K562 (cell line): ENCODE results near the gene NXNL2. TPM values are rescaled to one million over a fixed set of nuclear protein-coding genes. Genes with fewer than 3 reads are reported as not detected.

Experiments
- ATAC-seq: fragments of 200-7000 bp; cut with Tn5 transposase; 3 replicates; pipeline ENCODE4 v1.9.1; 2020; ENCODE audit warnings: moderate library complexity
- BruUV-seq: library from RNA; stranded (reverse); fragments of 400-500 nt; replicated peaks from 2 replicates; lab custom pipeline; 2021; lab: Mats Ljungman, UMichigan
- CTCF ChIA-PET: fragments of 300-600 bp; formaldehyde crosslinking; extraction: SDS; loops from one replicate; lab custom pipeline; 2021; ENCODE audit warnings: low intra/inter-chr PET ratio; lab: Yijun Ruan, JAX
- POLR2A ChIA-PET: fragments of 300-600, 350-650 bp; sonication (Branson Sonifier 250); formaldehyde crosslinking; extraction: SDS; loops from one replicate; lab custom pipeline; 2021; ENCODE audit warnings: antibody characterized with exemption, inconsistent platforms; lab: Yijun Ruan, JAX
- DNase-seq, 4 experiments: peaks; one replicate each; pipeline versions ENCODE4 v3.0.0 to v3.0.0-alpha.2; 2011 to 2018; ENCODE audit warnings: low spot score in 3 of 4, mixed read lengths in 3 of 4; ENCODE audit errors: extremely low read depth in 1 of 4
- FAIRE-seq: peaks from 2 replicates; lab custom pipeline; 2011; peaks lifted over from hg19 to GRCh38; lab: Jason Lieb, UNC
- H2AFZ ChIP-seq: 2 replicates; pipeline ENCODE4 v1.6.0; 2011; ENCODE audit warnings: low read depth, low read length, control low read depth, inconsistent platforms
- H3K27ac ChIP-seq: fragments of 200-600 bp; 3 replicates; pipeline ENCODE4 v1.8.0; 2011; ENCODE audit warnings: low read depth, mild to moderate bottlenecking, control low read depth, inconsistent platforms, low read length, moderate library complexity, mixed read lengths; ENCODE audit errors: extremely low read depth
- H3K27me3 ChIP-seq, 2 experiments: fragments of 300-600 bp in 1 of 2; 2 replicates in 1 of 2; 3 replicates in 1 of 2; pipeline versions ENCODE4 v1.6.0 to v1.8.0; 2011; ENCODE audit warnings: inconsistent platforms in 2 of 2, low read length in 2 of 2, mild to moderate bottlenecking in 1 of 2, mixed read lengths in 1 of 2, moderate library complexity in 1 of 2; ENCODE audit not compliant: control insufficient read depth in 2 of 2, insufficient read depth in 2 of 2
- H3K36me3 ChIP-seq: fragments of 300-600 bp; 3 replicates; pipeline ENCODE4 v1.8.0; 2011; ENCODE audit warnings: mild to moderate bottlenecking, low read length, inconsistent platforms; ENCODE audit not compliant: control insufficient read depth, insufficient read depth
- H3K4me1 ChIP-seq, 2 experiments: fragments of 200-600 bp in 1 of 2; replicated peaks in 1 of 2; 2 replicates in 1 of 2; 3 replicates in 1 of 2; pipeline versions ENCODE4 v1.5.1 to v1.8.0; 2011; ENCODE audit warnings: inconsistent platforms in 2 of 2, low read length in 2 of 2, mild to moderate bottlenecking in 1 of 2, mixed read lengths in 1 of 2, moderate library complexity in 1 of 2; ENCODE audit not compliant: control insufficient read depth in 2 of 2, insufficient read depth in 2 of 2
- H3K4me2 ChIP-seq: 2 replicates; pipeline ENCODE4 v1.6.1; 2011; ENCODE audit warnings: low read length, control low read depth, inconsistent platforms, mixed read lengths; ENCODE audit not compliant: insufficient read depth
- H3K4me3 ChIP-seq: fragments of 200-600 bp; sonication (generic), shearing (Covaris generic); 2 replicates; pipeline ENCODE4 v1.5.1; 2016; ENCODE audit warnings: control low read depth, inconsistent platforms
- H3K79me2 ChIP-seq: fragments of 200-600 bp; 3 replicates; pipeline ENCODE4 v1.8.0; 2011; ENCODE audit warnings: low read length, inconsistent platforms; ENCODE audit not compliant: control insufficient read depth, insufficient read depth
- H3K9ac ChIP-seq, 2 experiments: 2 replicates each; pipeline versions ENCODE4 v1.6.0 to v1.6.1; 2011; ENCODE audit warnings: low read depth in 2 of 2, low read length in 2 of 2, control low read depth in 1 of 2, inconsistent platforms in 1 of 2, mild to moderate bottlenecking in 1 of 2, mixed read lengths in 1 of 2; ENCODE audit not compliant: insufficient read depth in 1 of 2
- H3K9me1 ChIP-seq: one replicate; pipeline ENCODE4 v1.6.0; 2011; ENCODE audit warnings: inconsistent platforms, mild to moderate bottlenecking, low read length, moderate library complexity; ENCODE audit not compliant: control insufficient read depth, insufficient read depth
- H3K9me3 ChIP-seq: replicated peaks from 2 replicates; pipeline ENCODE4 v1.5.1; 2011; ENCODE audit warnings: low read depth, low read length, inconsistent platforms; ENCODE audit not compliant: control insufficient read depth, insufficient read depth
- H4K20me1 ChIP-seq: replicated peaks from 2 replicates; pipeline ENCODE4 v1.6.1; 2011; ENCODE audit warnings: low read length, inconsistent platforms, mixed read lengths; ENCODE audit not compliant: control insufficient read depth, insufficient read depth
- ETV1 ChIP-seq: fragments of 450-650 bp; conservative IDR thresholded peaks from 2 replicates; pipeline ENCODE4 v1.6.1; 2016; ENCODE audit warnings: missing genetic modification characterization, control low read depth, low read depth, missing compliant biosample characterization
- KDM5B ChIP-seq: fragments of 200-600 bp; sonication (generic); IDR thresholded peaks from 2 replicates; pipeline ENCODE4 v1.6.1; 2012; ENCODE audit warnings: low read depth, mild to moderate bottlenecking, moderate library complexity, low read length, control low read depth, inconsistent platforms; ENCODE audit not compliant: insufficient replicate concordance
- PTRF ChIP-seq: fragments of 450-650 bp; IDR thresholded peaks from 2 replicates; pipeline ENCODE4 v1.6.1; 2016; ENCODE audit warnings: mild to moderate bottlenecking, missing genetic modification characterization, missing compliant biosample characterization
- RAD21 ChIP-seq, 2 experiments: fragments of 250-450 bp in 1 of 2; fragments of 450-650 bp in 1 of 2; sonication (Bioruptor Pico) in 1 of 2; formaldehyde crosslinking in 1 of 2; IDR thresholded peaks in 1 of 2; conservative IDR thresholded peaks in 1 of 2; 2 replicates each; pipeline versions ENCODE4 v1.4.0 to v1.8.0; 2020 to 2022; ENCODE audit warnings: mild to moderate bottlenecking in 2 of 2, moderate library complexity in 1 of 2
- SMC3 ChIP-seq: conservative IDR thresholded peaks from 2 replicates; pipeline ENCODE4 v1.6.1; 2011; ENCODE audit warnings: low read depth, low read length, improper control_type of control experiment; ENCODE audit not compliant: insufficient read depth
- WGBS: fragments of 100-300 bp; shearing (Covaris generic); methylation state at CpG from one replicate; pipeline ENCODE4 v1.1.6; 2016; ENCODE audit warnings: low coverage, mixed read lengths; ENCODE audit not compliant: insufficient coverage; ENCODE audit errors: missing lambda C conversion rate; 5-methylcytosine and 5-hydroxymethylcytosine counted together
- in situ Hi-C: fragments of 300-500 bp; cut with MboI; formaldehyde crosslinking; loops from 4 replicates; pipeline ENCODE4 v1.15.0; 2018; ENCODE audit warnings: inconsistent platforms, mixed read lengths
- intact Hi-C: fragments of 100-400 bp; cut with micrococcal nuclease; formaldehyde crosslinking; loops from 2 replicates; pipeline ENCODE4 v1.14.2; 2022
- polyA plus RNA-seq, 8 experiments: library from polyadenylated mRNA; depleted of rRNA in 4 of 8; stranded (reverse) in 5 of 8; unstranded in 3 of 8; fragments of >200 nt; fragmentation: Nextera tagmentation in 2 of 8; fragmentation: Illumina TruSeq in 1 of 8; extraction: Ambion mirVana in 2 of 8; extraction: Trizol in 1 of 8; gene quantifications; 2 replicates each; pipeline versions ENCODE4 v1.2.1 to v1.2.3, GENCODE V29; 2011 to 2014; ENCODE audit warnings: inconsistent platforms in 1 of 8, missing spikeins in 1 of 8
- total RNA-seq, 7 experiments: library from RNA; depleted of rRNA in 6 of 7; stranded (reverse); fragments of >200 nt in 6 of 7; fragmentation: Illumina TruSeq in 2 of 7; extraction: Trizol in 2 of 7; gene quantifications; 2 replicates each; pipeline versions ENCODE4 v1.2.1 to v1.2.3, GENCODE V29; 2011 to 2021; ENCODE audit warnings: low replicate concordance in 1 of 7
- TF ChIP-seq, protein P1 (sequence below), 2 experiments: fragments of 450-650 bp; formaldehyde crosslinking in 1 of 2; IDR thresholded peaks; 2 replicates each; pipeline versions ENCODE4 v1.4.0 to v1.6.1; 2014 to 2020; ENCODE audit warnings: mild to moderate bottlenecking in 2 of 2, borderline replicate concordance in 1 of 2, low read depth in 1 of 2
- TF ChIP-seq, protein P2 (sequence below): fragments of 450-650 bp; formaldehyde crosslinking; IDR thresholded peaks from 2 replicates; pipeline ENCODE4 v1.4.0; 2020; ENCODE audit warnings: mild to moderate bottlenecking, moderate library complexity

NXNL2 gene
- total and polyA plus RNA-seq, 9 of the 15 experiments (the other 6 are each of a cell fraction or from before 2014, with no cell fraction given): 0.15 to 0.19 TPM; not detected in 7

GRCh38 chr9:88593537-88594185 is 58.7 kb downstream of the NXNL2 start:
- no peaks in the 10 kb centered on the region for H3K9me3 ChIP-seq
- H3K36me3 ChIP-seq: no peaks in the 10 kb centered on the region
- ChIA-PET POLR2A (no interaction called here), CTCF (interaction anchor here (0.6 to 2.9 kb wide), 2 partner anchors 407 to 643 kb away, joined by 3 to 13 read pairs; no protein-coding TSS in a partner anchor)
- no peak overlapping the region for H3K4me3 ChIP-seq
- no TSS peak for BruUV-seq
- no peaks in the 10 kb centered on the region for H3K9me1 ChIP-seq
- in situ Hi-C loops (loop anchor here (5.0 kb wide), 1 partner anchor 409 kb away; no protein-coding TSS in a partner anchor), intact Hi-C loops (loop anchor here (1.0 to 10.0 kb wide), 3 partner anchors 61 to 407 kb away; no protein-coding TSS in a partner anchor)
- H3K9ac ChIP-seq: no peak overlapping the region
- ATAC-seq (peak; percentile 72; the same call in 2 of the 3 replicates), DNase-seq (peak; percentile 35 to 54 (median 36)), FAIRE-seq (no peak)
- H3K4me1 ChIP-seq: no peaks in the 10 kb centered on the region; a peak in 1 of 5 replicates
- 3% methylated on average over 4 of the region's 4 CpGs for WGBS
- no peaks in the 10 kb centered on the region for H4K20me1 ChIP-seq
- H3K27ac ChIP-seq: no peak overlapping the region
- no peak overlapping the region for H3K4me2 ChIP-seq
- H3K27me3 ChIP-seq: peaks cover 0 to 7% of the 10 kb centered on the region in 2 experiments; a peak in 2 of 5 replicates
- no peaks in the 10 kb centered on the region for H3K79me2 ChIP-seq
- no peak overlapping the region for H2AFZ ChIP-seq
- TF ChIP-seq SMC3 (peak; percentile 44), KDM5B (no peak), RAD21 (CRISPR knock-in tag; conservative IDR thresholded peaks at IDR 0.05 in 1 of 2, IDR thresholded peaks at IDR 0.05 in 1 of 2) (peak; percentile 76 to 77), PTRF (no peak), ETV1 (tag) (no peak)
- TF ChIP-seq, protein P1, sequence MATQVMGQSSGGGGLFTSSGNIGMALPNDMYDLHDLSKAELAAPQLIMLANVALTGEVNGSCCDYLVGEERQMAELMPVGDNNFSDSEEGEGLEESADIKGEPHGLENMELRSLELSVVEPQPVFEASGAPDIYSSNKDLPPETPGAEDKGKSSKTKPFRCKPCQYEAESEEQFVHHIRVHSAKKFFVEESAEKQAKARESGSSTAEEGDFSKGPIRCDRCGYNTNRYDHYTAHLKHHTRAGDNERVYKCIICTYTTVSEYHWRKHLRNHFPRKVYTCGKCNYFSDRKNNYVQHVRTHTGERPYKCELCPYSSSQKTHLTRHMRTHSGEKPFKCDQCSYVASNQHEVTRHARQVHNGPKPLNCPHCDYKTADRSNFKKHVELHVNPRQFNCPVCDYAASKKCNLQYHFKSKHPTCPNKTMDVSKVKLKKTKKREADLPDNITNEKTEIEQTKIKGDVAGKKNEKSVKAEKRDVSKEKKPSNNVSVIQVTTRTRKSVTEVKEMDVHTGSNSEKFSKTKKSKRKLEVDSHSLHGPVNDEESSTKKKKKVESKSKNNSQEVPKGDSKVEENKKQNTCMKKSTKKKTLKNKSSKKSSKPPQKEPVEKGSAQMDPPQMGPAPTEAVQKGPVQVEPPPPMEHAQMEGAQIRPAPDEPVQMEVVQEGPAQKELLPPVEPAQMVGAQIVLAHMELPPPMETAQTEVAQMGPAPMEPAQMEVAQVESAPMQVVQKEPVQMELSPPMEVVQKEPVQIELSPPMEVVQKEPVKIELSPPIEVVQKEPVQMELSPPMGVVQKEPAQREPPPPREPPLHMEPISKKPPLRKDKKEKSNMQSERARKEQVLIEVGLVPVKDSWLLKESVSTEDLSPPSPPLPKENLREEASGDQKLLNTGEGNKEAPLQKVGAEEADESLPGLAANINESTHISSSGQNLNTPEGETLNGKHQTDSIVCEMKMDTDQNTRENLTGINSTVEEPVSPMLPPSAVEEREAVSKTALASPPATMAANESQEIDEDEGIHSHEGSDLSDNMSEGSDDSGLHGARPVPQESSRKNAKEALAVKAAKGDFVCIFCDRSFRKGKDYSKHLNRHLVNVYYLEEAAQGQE (IDR thresholded peaks at IDR 0.05; ENCODE audit: borderline replicate concordance): peak; percentile 74; the same call in 1 of the 2 replicates
- TF ChIP-seq, protein P1 (CRISPR knock-in tag; IDR thresholded peaks at IDR 0.05; ENCODE audit: low read depth): no peak
- TF ChIP-seq, protein P2, sequence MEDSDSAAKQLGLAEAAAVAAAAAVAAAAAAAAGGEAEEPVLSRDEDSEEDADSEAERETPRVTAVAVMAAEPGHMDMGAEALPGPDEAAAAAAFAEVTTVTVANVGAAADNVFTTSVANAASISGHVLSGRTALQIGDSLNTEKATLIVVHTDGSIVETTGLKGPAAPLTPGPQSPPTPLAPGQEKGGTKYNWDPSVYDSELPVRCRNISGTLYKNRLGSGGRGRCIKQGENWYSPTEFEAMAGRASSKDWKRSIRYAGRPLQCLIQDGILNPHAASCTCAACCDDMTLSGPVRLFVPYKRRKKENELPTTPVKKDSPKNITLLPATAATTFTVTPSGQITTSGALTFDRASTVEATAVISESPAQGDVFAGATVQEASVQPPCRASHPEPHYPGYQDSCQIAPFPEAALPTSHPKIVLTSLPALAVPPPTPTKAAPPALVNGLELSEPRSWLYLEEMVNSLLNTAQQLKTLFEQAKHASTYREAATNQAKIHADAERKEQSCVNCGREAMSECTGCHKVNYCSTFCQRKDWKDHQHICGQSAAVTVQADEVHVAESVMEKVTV (CRISPR knock-in tag): peak; percentile 44; the same call in 1 of the 2 replicates
